OCI-LY1 (cell line): ENCODE data around the gene RALGPS1.

Source experiments
- H2AFZ ChIP-seq: fragments of 200-600 bp; sonication (generic), shearing (Covaris generic); 2 replicates; pipeline ENCODE4 v1.6.0; 2014; ENCODE audit warnings: antibody characterized with exemption, mild to moderate bottlenecking, low read length
- H3F3A ChIP-seq: fragments of 200-600 bp; sonication (generic), shearing (Covaris generic); 2 replicates; pipeline ENCODE4 v1.6.0; 2014; ENCODE audit warnings: mild to moderate bottlenecking, antibody characterized with exemption, low read length, moderate library complexity; ENCODE audit not compliant: insufficient read depth
- H3K27ac ChIP-seq: fragments of 200-600 bp; sonication (generic); 2 replicates; pipeline ENCODE4 v1.5.1; 2014; ENCODE audit warnings: low read length, mixed run types, mild to moderate bottlenecking, low read depth; ENCODE audit not compliant: poor library complexity, severe bottlenecking
- H3K27me3 ChIP-seq: fragments of 200-600 bp; sonication (generic); 2 replicates; pipeline ENCODE4 v1.6.0; 2014; ENCODE audit warnings: antibody characterized with exemption, mild to moderate bottlenecking, low read length, moderate library complexity; ENCODE audit not compliant: insufficient read depth
- H3K36me3 ChIP-seq: fragments of 200-600 bp; sonication (generic); 2 replicates; pipeline ENCODE4 v1.6.1; 2014; ENCODE audit warnings: mild to moderate bottlenecking, antibody characterized with exemption, low read length, moderate library complexity, mixed read lengths; ENCODE audit not compliant: insufficient read depth
- H3K4me1 ChIP-seq: fragments of 200-600 bp; sonication (generic); 2 replicates; pipeline ENCODE4 v1.5.1; 2014; ENCODE audit warnings: mild to moderate bottlenecking, low read length, moderate library complexity; ENCODE audit not compliant: insufficient read depth, severe bottlenecking
- H3K4me2 ChIP-seq: fragments of 200-600 bp; sonication (generic), shearing (Covaris generic); 2 replicates; pipeline ENCODE4 v1.6.1; 2014; ENCODE audit warnings: low read length
- H3K4me3 ChIP-seq: fragments of 200-600 bp; sonication (generic); 2 replicates; pipeline ENCODE4 v1.5.1; 2014; ENCODE audit warnings: low read length, low read depth, mild to moderate bottlenecking, mixed read lengths; ENCODE audit not compliant: poor library complexity, severe bottlenecking
- H3K79me2 ChIP-seq: fragments of 200-600 bp; shearing (Covaris generic); 2 replicates; pipeline ENCODE4 v1.6.1; 2016; ENCODE audit warnings: mixed run types, low read length, mixed read lengths; ENCODE audit not compliant: insufficient read depth
- H3K9ac ChIP-seq: fragments of 200-600 bp; sonication (generic), shearing (Covaris generic); 2 replicates; pipeline ENCODE4 v1.6.1; 2014; ENCODE audit warnings: mild to moderate bottlenecking, low read length, mixed read lengths
- H3K9me2 ChIP-seq: fragments of 200-600 bp; sonication (generic), shearing (Covaris generic); 2 replicates; pipeline ENCODE4 v1.6.1; 2014; ENCODE audit warnings: low read depth, mild to moderate bottlenecking, low read length, mixed read lengths
- H3K9me3 ChIP-seq: fragments of 200-600 bp; shearing (Covaris generic); 2 replicates; pipeline ENCODE4 v1.6.1; 2014; ENCODE audit warnings: low read length, mixed read lengths
- H4K20me1 ChIP-seq: fragments of 200-600 bp; sonication (generic), shearing (Covaris generic); 2 replicates; pipeline ENCODE4 v1.6.0; 2016; ENCODE audit warnings: mild to moderate bottlenecking, low read length; ENCODE audit not compliant: insufficient read depth
- CTCF ChIP-seq: fragments of 200-600 bp; sonication (generic), shearing (Covaris generic); IDR thresholded peaks from 2 replicates; pipeline ENCODE4 v1.5.1; 2017; ENCODE audit warnings: mild to moderate bottlenecking, antibody characterized with exemption, low read length, moderate library complexity, mixed read lengths
- EZH2 ChIP-seq: fragments of 200-600 bp; sonication (generic), shearing (Covaris generic); IDR thresholded peaks from 2 replicates; pipeline ENCODE4 v1.8.0; 2017; ENCODE audit warnings: borderline replicate concordance, mixed run types, mild to moderate bottlenecking, antibody characterized with exemption, low read length, moderate library complexity, mixed read lengths

Gene RALGPS1

DNA sequence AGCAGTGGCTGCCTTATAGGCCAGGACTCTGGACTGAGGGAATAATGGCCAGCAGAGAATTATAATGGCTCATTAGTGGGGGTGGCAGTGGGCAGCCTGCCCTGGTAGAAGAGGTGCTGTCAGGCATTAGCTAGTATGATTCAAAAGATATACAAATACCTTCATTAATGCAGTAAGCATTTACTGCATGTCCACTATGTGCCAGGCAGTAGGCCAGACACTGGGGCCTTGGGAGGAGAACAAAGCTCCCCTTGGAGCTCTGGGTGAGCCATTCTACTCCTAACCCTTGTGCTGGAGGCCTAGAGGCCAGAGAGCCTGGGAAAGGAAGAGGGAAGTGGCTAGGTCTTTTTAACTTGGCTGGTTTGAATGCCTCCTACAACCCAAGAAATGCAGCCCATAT lies 348.0 kb downstream of the RALGPS1 start:
- Histone ChIP-seq H2AFZ (no peak overlapping the region), H3K4me3 (no peak overlapping the region), H3K27ac (no peak overlapping the region), H3K9me2 (no peaks in the 10 kb centered on the region), H3K4me1 (no peaks in the 10 kb centered on the region), H3K27me3 (0 out of 2 replicates have a peak, but pooled peaks cover 4% of the 10 kb centered on the region), H3K4me2 (no peak overlapping the region), H3K9me3 (no peaks in the 10 kb centered on the region), H3F3A (no peaks in the 10 kb centered on the region), H3K9ac (no peak overlapping the region), H4K20me1 (no peaks in the 10 kb centered on the region), H3K79me2 (no peaks in the 10 kb centered on the region), H3K36me3 (no peaks in the 10 kb centered on the region)
- TF ChIP-seq CTCF, result no peak
- TF ChIP-seq EZH2, result no peak

DNA sequence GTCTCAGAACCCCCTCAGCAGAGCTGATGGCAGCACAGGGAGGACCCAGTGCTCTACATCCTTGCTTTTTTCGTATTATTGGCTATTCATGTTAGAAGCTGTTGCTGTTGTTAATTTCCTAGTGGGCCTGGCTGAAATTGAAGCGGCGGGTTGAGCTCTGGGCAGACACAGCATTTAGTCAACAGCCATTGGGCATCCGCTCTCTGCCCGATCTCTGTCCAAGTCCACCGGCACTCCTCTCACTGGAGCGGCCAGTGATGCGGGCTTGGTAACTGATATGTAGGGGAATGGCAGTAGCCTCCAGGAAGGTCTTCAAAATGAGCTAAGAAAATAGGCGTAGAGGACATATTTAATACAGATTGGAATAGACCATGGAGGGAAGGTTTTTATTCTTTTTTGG lies 348.7 kb downstream of the RALGPS1 start:
- no peaks in the 10 kb centered on the region for H3K9me3 ChIP-seq
- no peak overlapping the region for H3K4me2 ChIP-seq
- no peak overlapping the region for H3K9ac ChIP-seq
- no peaks in the 10 kb centered on the region for H3K9me2 ChIP-seq
- H3K4me1 ChIP-seq, result no peaks in the 10 kb centered on the region
- no peak overlapping the region for H2AFZ ChIP-seq
- no peak overlapping the region for H3K4me3 ChIP-seq
- no peak overlapping the region for H3K27ac ChIP-seq
- no peaks in the 10 kb centered on the region for H3K79me2 ChIP-seq
- H3K36me3 ChIP-seq, result no peaks in the 10 kb centered on the region
- H4K20me1 ChIP-seq, result no peaks in the 10 kb centered on the region
- 0 out of 2 replicates have a peak, but pooled peaks cover 4% of the 10 kb centered on the region for H3K27me3 ChIP-seq
- no peaks in the 10 kb centered on the region for H3F3A ChIP-seq
- TF ChIP-seq CTCF (no peak), EZH2 (no peak)

- Histone ChIP-seq H3K4me1 (no peaks in the 10 kb centered on the region), H3F3A (no peaks in the 10 kb centered on the region), H4K20me1 (no peaks in the 10 kb centered on the region), H3K9me2 (no peaks in the 10 kb centered on the region), H3K36me3 (no peaks in the 10 kb centered on the region), H3K4me3 (no peak overlapping the region), H3K9ac (no peak overlapping the region), H3K4me2 (no peak overlapping the region), H3K27me3 (0 out of 2 replicates have a peak, but pooled peaks cover 4% of the 10 kb centered on the region), H3K9me3 (no peaks in the 10 kb centered on the region), H2AFZ (no peak overlapping the region), H3K79me2 (no peaks in the 10 kb centered on the region), H3K27ac (no peak overlapping the region)
- TF ChIP-seq CTCF, result no peak
- TF ChIP-seq EZH2, result no peak
Measured at GRCh38 chr9:127263664-127264063, 349.1 kb downstream of the RALGPS1 start.
